Parietal lobe (tissue), 1 donor: Measurements from ENCODE around the gene HIPK1. TPM values are rescaled to one million over a fixed set of nuclear protein-coding genes. Genes with fewer than 3 reads are reported as not detected.

ENCODE experiments used
- total RNA-seq: library from RNA; depleted of rRNA; stranded (reverse); fragments of >200 nt; gene quantifications from one replicate; pipeline ENCODE4 v1.2.3, GENCODE V29; 2014

The HIPK1 gene
- total RNA-seq = 48.5 TPM

DNA sequence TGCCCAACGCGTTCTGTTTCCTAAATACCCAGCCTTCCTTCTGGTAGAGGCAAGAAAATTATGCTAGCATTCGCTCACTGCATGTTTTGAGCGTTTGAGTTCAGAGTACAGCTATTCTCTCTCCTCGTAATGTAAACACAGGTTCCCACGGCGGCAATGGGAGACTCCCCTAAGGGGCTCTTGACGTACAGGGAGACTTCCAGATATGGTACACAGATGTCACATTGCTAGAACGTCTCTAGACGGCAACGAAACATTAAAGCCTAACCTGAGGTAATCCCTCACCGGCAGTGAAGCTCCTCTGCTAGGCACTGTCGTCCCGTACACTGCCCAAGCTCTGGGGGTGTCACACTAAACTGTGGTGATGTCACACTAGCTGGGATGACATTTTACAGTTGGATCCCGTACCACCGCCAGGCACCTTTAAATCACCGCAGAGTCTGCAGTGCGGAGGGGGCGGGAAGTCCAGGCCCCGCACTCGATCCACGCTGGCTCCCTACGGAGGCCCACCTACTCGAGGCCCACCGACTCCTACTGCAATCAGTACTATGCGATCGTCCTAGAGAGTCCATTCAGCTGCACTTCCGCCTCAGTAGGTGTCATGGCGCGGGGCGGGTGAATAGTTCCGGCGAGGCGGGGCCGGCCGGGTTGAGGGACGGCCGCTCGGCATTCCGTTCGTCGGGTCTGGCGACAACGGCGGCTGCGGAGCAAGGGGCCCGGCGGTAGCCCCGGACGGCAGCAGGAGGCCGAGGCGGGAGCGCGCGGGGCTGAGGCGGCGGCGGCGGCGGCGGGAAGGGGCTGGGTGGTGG is at the start of gene HIPK1:
Gene HIPK1 (plus strand): TSS at position 384 of the 809 bp plus-strand sequence.

DNA sequence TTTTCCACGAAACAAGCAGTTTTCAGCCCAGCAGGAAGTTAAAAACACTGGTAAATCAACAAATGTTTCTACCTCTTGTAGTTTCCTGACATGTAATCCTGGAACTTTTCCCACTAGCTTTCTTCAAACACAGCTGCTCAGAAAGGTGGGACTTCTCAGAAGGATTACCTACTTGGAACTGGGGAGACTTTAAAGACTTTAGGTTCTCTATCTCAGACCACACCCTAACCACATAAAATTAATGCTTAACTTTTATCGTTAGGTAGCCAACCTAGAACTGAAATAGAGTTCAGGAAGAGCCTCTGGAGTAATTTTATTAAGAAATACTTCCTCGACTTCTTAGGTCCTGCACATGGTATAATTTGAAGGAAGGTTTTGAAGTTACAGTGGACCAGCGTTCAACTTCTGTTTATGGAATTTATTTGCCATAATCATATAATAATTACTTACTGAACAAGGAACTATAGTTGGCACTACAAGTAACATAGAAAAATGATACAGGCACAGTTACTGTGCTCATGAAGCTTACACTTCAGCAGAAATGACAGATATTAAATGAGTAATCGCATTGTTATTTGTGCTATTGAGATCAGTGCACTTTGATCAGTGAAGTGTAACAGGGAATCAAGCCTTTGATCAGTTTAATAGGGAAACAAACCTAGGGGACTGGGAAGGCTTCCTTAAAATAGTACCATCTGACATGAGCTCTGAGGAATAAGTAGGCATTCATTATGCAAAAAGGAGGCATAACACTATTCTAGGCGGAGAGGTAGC is 41.5 kb upstream of the HIPK1 start, which contains the start of gene BCL2L15:
Gene BCL2L15 (minus strand): TSS at position 180 of the 774 bp plus-strand sequence. CDS start 206 bp downstream, outside the sequence.

DNA sequence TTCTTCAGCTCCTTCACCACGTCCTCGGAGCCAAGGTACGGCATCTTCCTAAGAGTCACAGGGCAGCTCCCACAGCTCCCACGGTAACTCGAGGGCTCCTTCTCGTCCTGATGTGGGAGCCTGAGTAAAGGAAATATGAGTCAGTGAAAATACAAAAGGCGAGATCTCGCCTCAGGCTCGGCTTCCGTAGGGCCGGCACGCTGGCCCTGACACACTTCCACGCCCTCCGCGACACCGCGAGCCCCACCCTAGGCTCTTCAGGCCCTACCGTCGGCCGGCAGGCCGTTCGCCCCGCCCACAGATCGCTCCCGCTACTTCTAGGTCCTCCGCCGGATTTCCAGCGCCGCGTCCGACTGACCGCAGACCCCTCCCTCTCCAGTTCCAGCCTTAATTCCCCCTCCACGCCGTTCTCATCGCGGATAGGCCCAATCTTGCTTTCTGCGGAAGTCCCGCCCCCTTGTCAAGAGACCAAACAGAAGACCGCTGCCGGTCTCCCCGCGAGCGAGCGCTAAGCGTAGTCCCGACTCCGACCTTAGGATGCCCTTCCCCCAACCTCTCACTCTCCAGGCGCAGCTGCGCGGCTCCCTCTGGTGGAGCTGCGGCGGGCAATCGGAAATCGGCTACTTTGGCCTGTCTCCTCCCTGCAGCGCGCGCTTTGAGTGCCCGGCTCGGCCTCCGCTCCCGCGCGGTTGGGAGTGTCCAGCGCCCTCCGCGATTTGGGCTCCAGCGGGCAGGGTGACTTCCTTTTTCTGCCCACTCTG is 24.3 kb upstream of the HIPK1 start, which contains the start of the genes AP4B1 and DCLRE1B:
Gene AP4B1 (minus strand): TSS at position 126 of the 761 bp plus-strand sequence. CDS start 82 bp downstream, at position 44.
Gene DCLRE1B (plus strand): TSS at position 653 of the 761 bp plus-strand sequence. CDS start 261 bp downstream, outside the sequence.

DNA sequence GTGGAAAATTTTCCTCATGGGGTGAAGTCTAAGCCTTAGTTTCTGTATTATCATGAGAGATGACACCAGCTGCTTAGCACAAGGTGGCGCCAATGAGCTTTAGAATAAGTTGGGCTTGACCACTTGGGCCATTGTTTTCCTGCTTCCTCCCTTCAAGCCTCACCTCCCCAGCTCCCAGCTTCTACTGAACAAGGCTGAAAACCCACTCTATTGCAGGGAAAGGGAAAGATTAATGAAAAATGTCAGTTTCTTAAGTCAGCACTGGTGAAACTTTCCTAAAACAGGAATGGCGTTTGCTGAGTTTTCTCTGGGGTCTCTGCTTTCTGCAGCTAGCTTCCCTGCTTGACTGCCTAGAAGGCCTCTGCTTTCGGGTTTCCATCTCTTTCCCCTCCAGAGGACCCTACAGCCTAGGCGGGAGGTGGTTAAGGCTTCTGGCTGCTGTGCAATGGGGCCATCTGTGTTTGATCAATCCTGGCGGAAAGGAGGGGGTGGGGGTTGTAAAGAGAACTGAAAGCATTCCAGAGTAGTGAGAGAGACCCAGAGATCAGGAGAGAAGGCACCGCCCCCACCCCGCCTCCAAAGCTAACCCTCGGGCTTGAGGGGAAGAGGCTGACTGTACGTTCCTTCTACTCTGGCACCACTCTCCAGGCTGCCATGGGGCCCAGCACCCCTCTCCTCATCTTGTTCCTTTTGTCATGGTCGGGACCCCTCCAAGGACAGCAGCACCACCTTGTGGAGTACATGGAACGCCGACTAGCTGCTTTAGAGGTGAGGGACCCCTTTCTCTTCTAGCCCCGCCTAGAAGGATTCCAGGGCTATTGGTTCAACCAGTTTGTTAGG is 50.0 kb downstream of the HIPK1 start, which contains the start of gene OLFML3:
Gene OLFML3 (plus strand): TSS at position 612 of the 840 bp plus-strand sequence. CDS start 43 bp downstream, at position 655.

Other genes starting within 250 kb of the HIPK1 start
- gene PHTF1, start 169.8 kb upstream of the HIPK1 start, total RNA-seq = 59.8 TPM
- gene RSBN1, start 116.8 kb upstream of the HIPK1 start, total RNA-seq = 51.0 TPM
- gene PTPN22, start 57.6 kb upstream of the HIPK1 start, total RNA-seq = 0.63 TPM
- gene BCL2L15, start 41.7 kb upstream of the HIPK1 start, total RNA-seq = 3.8 TPM
- gene AP4B1, start 24.5 kb upstream of the HIPK1 start, total RNA-seq = 56.0 TPM
- gene DCLRE1B, start 24.0 kb upstream of the HIPK1 start, total RNA-seq = 7.5 TPM
- gene OLFML3, start 50.1 kb downstream of the HIPK1 start, total RNA-seq = 8.1 TPM
- gene SYT6, start 224.5 kb downstream of the HIPK1 start, total RNA-seq = 21.3 TPM